ENCODE results near the gene ZNF337. TPM values are rescaled to one million over a fixed set of nuclear protein-coding genes. Genes with fewer than 3 reads are reported as not detected.
"Not testable (repeated sequence)": the region's sequence is repeated elsewhere in the genome, so short reads cannot be mapped to it uniquely, and the experiment has no call there.

The ZNF337 gene
- total RNA-seq, 1 experiment from 2014 or later = 10.3 TPM

- DNase-seq; H3K27ac Mint-ChIP-seq; H3K23ac ChIP-seq (ENCODE audit: insufficient read length, low read depth, low read length); H3K36me3 Mint-ChIP-seq (ENCODE audit: insufficient read depth in 1 of 3, low read depth in 3 of 3); H2BK12ac ChIP-seq (ENCODE audit: insufficient read length, low read depth, low read length); H4K5ac ChIP-seq (ENCODE audit: insufficient read length, low read depth, low read length); H4K8ac ChIP-seq (replicated peaks; ENCODE audit: insufficient read length, low read depth, low read length); H3K14ac ChIP-seq (ENCODE audit: insufficient read depth, low read length); H3K23me2 ChIP-seq (ENCODE audit: insufficient read length, low read depth, low read length, poor library complexity, severe bottlenecking); H3K79me1 ChIP-seq (ENCODE audit: insufficient read depth, low read depth, low read length, poor library complexity, severe bottlenecking); H3K4me2 ChIP-seq (ENCODE audit: insufficient read depth, insufficient read length, low read length); H4K91ac ChIP-seq (ENCODE audit: insufficient read length, low read depth, low read length); H3K4me1 Mint-ChIP-seq; H3K4ac ChIP-seq (ENCODE audit: low read depth, low read length); H3K9ac ChIP-seq (ENCODE audit: extremely low read depth, insufficient read length, low read length); H3K4me3 Mint-ChIP-seq; H4K20me1 ChIP-seq (ENCODE audit: control insufficient read depth, insufficient read depth, insufficient read length); H2AFZ ChIP-seq (ENCODE audit: low read length); H2AK5ac ChIP-seq (ENCODE audit: insufficient read length, low read length); H3K9me3 ChIP-seq (ENCODE audit: control insufficient read depth, low read depth, low read length); H3K27ac ChIP-seq (ENCODE audit: insufficient read length, low read depth, low read length); H2BK20ac ChIP-seq (ENCODE audit: low read depth, low read length, poor library complexity, severe bottlenecking); H3T11ph ChIP-seq (ENCODE audit: low read length); H3K4me1 ChIP-seq (ENCODE audit: insufficient read depth, low read length); H2BK5ac ChIP-seq (ENCODE audit: insufficient read length, low read length); H3K27me3 ChIP-seq (ENCODE audit: insufficient read depth, low read length); H3K56ac ChIP-seq (ENCODE audit: insufficient read length, low read depth, low read length); H2BK15ac ChIP-seq (ENCODE audit: low read depth, low read length); H3K79me2 ChIP-seq (ENCODE audit: insufficient read depth, low read length); H3K18ac ChIP-seq (ENCODE audit: insufficient read length, low read depth, low read length); H2BK120ac ChIP-seq (ENCODE audit: low read depth, low read length, poor library complexity, severe bottlenecking): not testable (repeated sequence)
- WGBS (ENCODE audit: extremely low coverage, insufficient read length, low lambda C conversion rate) = no CpG with 5 or more reads among the region's 2 CpGs
- peaks cover 14% of the 10 kb centered on the region for H3K27me3 Mint-ChIP-seq (ENCODE audit: low read depth)
- H3K9me3 Mint-ChIP-seq = peaks cover 17% of the 10 kb centered on the region in 2 experiments
Observed at GRCh38 chr20:25700835-25701234, 4.2 kb upstream of the ZNF337 start.
